ENCODE measurements around the gene LHX8. TPM values are rescaled to one million over a fixed set of nuclear protein-coding genes. Genes with fewer than 3 reads are reported as not detected.

Gene LHX8
- total and polyA plus RNA-seq, 10 of the 15 experiments (the other 5 are each of a cell fraction or from before 2014, with no cell fraction given) = not detected

GRCh38 chr1:75208862-75209261 is 74.7 kb downstream of the LHX8 start:
- H3K9me3 ChIP-seq (replicated peaks; ENCODE audit: control insufficient read depth, insufficient read depth, low read length) = no peaks in the 10 kb centered on the region
- RAD21 ChIA-PET (ENCODE audit: unreplicated experiment) = no interaction called here
- H3K4me2 ChIP-seq (ENCODE audit: control insufficient read depth, insufficient read depth) = no peak overlapping the region
- H3K9ac ChIP-seq (ENCODE audit: control insufficient read depth, insufficient read depth, low read length) = no peak overlapping the region
- no peaks in the 10 kb centered on the region for H3K36me3 ChIP-seq (ENCODE audit: control insufficient read depth in 2 of 2, insufficient read depth in 2 of 2, low read length in 1 of 2)
- CTCF ChIA-PET = interaction anchor here (1.0 to 2.4 kb wide), 6 partner anchors 15 to 441 kb away, joined by 3 to 7 read pairs (median 4); no protein-coding TSS in a partner anchor
- SMC1A ChIA-PET (ENCODE audit: uncharacterized antibody, unreplicated experiment) = interaction anchor here (1.0 kb wide), 2 partner anchors 16 to 440 kb away, joined by 3 to 5 read pairs; no protein-coding TSS in a partner anchor
- no peak overlapping the region for H2AFZ ChIP-seq (ENCODE audit: control insufficient read depth, low read depth, low read length)
- no peaks in the 10 kb centered on the region for H3K79me2 ChIP-seq (ENCODE audit: control insufficient read depth, insufficient read depth, low read length)
- H3K4me1 ChIP-seq (ENCODE audit: control insufficient read depth, insufficient read depth, low read length) = no peaks in the 10 kb centered on the region
- H4K20me1 ChIP-seq (ENCODE audit: control insufficient read depth, insufficient read depth) = no peaks in the 10 kb centered on the region
- no peak overlapping the region for H3K4me3 ChIP-seq
- no peaks in the 10 kb centered on the region for H3K27me3 ChIP-seq (replicated peaks in 1 of 2; ENCODE audit: control insufficient read depth in 2 of 2, insufficient read depth in 2 of 2, low read length in 1 of 2)
- H3K27ac ChIP-seq (ENCODE audit: control insufficient read depth, insufficient read depth) = no peak overlapping the region
- ATAC-seq (no peak), DNase-seq (ENCODE audit: low read depth, low spot score) (no peak), FAIRE-seq (no peak)
- intact Hi-C loops (cut with micrococcal nuclease; ENCODE audit: unreplicated experiment) (no loop called here), in situ Hi-C loops (cut with MboI) (loop anchor here (5.0 kb wide), 1 partner anchor 442 kb away; no protein-coding TSS in a partner anchor)
- POLR2A ChIA-PET = no interaction called here
- BruUV-seq (replicated peaks) = no TSS peak
- TF ChIP-seq JUND (IDR thresholded peaks at IDR 0.05; ENCODE audit: low read depth, low read length) = no peak
- TF ChIP-seq HDAC2 (IDR thresholded peaks at IDR 0.05) = no peak
- TF ChIP-seq SRF (IDR thresholded peaks at IDR 0.05; ENCODE audit: low read depth in 2 of 2, low read length in 2 of 2) = no peak
- TF ChIP-seq NR2C2 (IDR thresholded peaks at IDR 0.05; ENCODE audit: borderline replicate concordance, control insufficient read depth, insufficient read length, low read depth) = no peak
- no peak for TF ChIP-seq NRF1 (conservative IDR thresholded peaks at IDR 0.05; ENCODE audit: low read depth, low read length)
- TF ChIP-seq KLF5 (IDR thresholded peaks at IDR 0.05; ENCODE audit: partially characterized antibody) = no peak
- TF ChIP-seq CREM (IDR thresholded peaks at IDR 0.05; ENCODE audit: low read depth) = no peak
- no peak for TF ChIP-seq IRF3 (IDR thresholded peaks at IDR 0.05)
- TF ChIP-seq SREBF2 (IDR thresholded peaks at IDR 0.05; ENCODE audit: low read length) = no peak
- no peak for TF ChIP-seq ZBED1 (IDR thresholded peaks at IDR 0.05; ENCODE audit: borderline replicate concordance)
- TF ChIP-seq EZH2 (IDR thresholded peaks at IDR 0.05; ENCODE audit: borderline replicate concordance, control insufficient read depth, low read depth, low read length) = no peak
- no peak for TF ChIP-seq MTA2 (IDR thresholded peaks at IDR 0.05; ENCODE audit: low read depth)
- no peak for TF ChIP-seq CEBPZ (IDR thresholded peaks at IDR 0.05; ENCODE audit: low read depth, low read length)
- TF ChIP-seq MXI1 (IDR thresholded peaks at IDR 0.05; ENCODE audit: low read depth, low read length) = no peak
- no peak for TF ChIP-seq CUX1 (IDR thresholded peaks at IDR 0.05; ENCODE audit: insufficient replicate concordance, low read depth, low read length)
- no peak for TF ChIP-seq BHLHE40 (IDR thresholded peaks at IDR 0.05; ENCODE audit: borderline replicate concordance in 1 of 2, low read depth in 2 of 2, low read length in 1 of 2)
- no peak for TF ChIP-seq RB1 (IDR thresholded peaks at IDR 0.05; ENCODE audit: borderline replicate concordance)
